ENCODE measurements around the gene DENND4C. TPM values are rescaled to one million over a fixed set of nuclear protein-coding genes. Genes with fewer than 3 reads are reported as not detected.

DENND4C gene
- total RNA-seq, 6 experiments from 2014 or later = 16.5 to 20.6 (median 19.3) TPM

DNA sequence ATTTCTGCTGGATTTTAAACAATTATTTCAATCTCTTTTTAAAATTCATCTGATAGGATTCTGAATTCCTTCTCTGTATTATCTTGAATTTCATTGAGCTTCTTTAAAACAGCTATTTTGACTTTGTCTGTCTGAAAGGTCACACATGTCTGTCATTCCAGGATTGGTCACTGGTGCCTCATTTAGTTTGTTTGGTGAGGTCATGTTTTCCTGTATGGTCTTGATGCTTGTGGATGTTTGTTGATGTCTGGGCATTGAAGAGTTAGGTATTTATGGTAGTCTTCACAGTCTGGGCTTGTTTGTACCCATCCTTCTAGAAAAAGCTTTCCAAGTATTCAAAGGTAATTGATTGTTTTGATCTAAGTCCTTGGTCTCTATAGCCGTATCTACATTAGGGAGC is 39.1 kb downstream of the DENND4C start:
- H3K4me1 Mint-ChIP-seq (ENCODE audit: low read depth) = peaks cover 11% of the 10 kb centered on the region; the same call in 1 of the 2 replicates
- no peak overlapping the region for H3K4me3 Mint-ChIP-seq
- TF ChIP-seq, protein P1, sequence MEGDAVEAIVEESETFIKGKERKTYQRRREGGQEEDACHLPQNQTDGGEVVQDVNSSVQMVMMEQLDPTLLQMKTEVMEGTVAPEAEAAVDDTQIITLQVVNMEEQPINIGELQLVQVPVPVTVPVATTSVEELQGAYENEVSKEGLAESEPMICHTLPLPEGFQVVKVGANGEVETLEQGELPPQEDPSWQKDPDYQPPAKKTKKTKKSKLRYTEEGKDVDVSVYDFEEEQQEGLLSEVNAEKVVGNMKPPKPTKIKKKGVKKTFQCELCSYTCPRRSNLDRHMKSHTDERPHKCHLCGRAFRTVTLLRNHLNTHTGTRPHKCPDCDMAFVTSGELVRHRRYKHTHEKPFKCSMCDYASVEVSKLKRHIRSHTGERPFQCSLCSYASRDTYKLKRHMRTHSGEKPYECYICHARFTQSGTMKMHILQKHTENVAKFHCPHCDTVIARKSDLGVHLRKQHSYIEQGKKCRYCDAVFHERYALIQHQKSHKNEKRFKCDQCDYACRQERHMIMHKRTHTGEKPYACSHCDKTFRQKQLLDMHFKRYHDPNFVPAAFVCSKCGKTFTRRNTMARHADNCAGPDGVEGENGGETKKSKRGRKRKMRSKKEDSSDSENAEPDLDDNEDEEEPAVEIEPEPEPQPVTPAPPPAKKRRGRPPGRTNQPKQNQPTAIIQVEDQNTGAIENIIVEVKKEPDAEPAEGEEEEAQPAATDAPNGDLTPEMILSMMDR (IDR thresholded peaks at IDR 0.05) = no peak
- H3K9me3 Mint-ChIP-seq = peaks cover 10% of the 10 kb centered on the region
- DNase-seq = no peak
- H3K27me3 Mint-ChIP-seq (ENCODE audit: insufficient read depth) = no peaks in the 10 kb centered on the region
- H3K27ac Mint-ChIP-seq = no peak overlapping the region
- peaks cover 25% of the 10 kb centered on the region for H3K36me3 Mint-ChIP-seq (ENCODE audit: low read depth)

DNA sequence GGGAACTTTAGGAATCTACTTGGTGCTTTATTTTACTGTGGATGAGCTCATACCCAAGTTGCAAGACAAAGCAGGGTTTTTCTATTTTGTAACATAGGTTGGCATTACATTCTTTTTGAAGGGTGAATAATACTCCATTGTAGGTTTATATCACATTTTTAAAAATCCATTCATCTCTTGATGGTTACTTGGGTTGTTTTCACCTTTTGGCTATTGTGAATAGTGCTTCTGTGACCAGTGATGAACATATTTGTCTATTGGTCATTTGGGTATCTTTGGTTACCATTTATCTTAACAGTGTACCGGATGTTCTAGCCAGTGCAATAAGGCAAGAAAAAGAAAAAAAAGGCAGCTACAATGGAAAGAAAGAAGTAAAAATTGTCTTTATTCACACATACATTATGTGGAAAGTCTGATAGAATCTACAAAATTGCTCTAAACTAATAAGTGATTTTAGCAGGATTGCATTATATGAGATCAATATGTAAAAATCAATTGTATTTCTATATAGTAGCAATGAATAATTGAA is 40.0 kb downstream of the DENND4C start:
- H3K9me3 Mint-ChIP-seq = peaks cover 10% of the 10 kb centered on the region
- TF ChIP-seq, protein P1 (IDR thresholded peaks at IDR 0.05) = no peak
- H3K36me3 Mint-ChIP-seq (ENCODE audit: low read depth) = peaks cover 25% of the 10 kb centered on the region

DNA sequence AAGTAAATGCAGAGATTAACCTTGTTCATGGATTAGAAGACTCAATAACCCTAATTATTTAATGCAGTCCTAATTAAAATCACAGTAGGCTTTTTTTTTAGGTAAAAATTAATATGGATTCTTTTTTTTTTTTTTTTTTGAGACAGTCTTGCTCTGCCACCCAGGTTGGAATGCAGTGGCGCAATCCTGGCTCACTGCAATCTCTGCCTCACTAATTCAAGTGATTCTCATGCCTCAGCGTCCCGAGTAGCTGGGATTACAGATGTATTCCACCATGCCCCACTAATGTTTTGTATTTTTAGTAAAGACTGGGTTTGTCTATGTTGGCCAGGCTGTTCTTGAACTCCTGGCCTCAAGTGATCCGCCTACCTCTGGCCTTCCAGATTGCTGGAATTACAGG is 40.6 kb downstream of the DENND4C start:
- no peak overlapping the region for H3K27ac Mint-ChIP-seq

More for the DNA sequence above, 40.0 kb downstream of the DENND4C start:
- no peak for DNase-seq
- Mint-ChIP-seq H3K4me1 (ENCODE audit: low read depth) (peaks cover 11% of the 10 kb centered on the region; the same call in 1 of the 2 replicates), H3K4me3 (no peak overlapping the region), H3K27me3 (ENCODE audit: insufficient read depth) (no peaks in the 10 kb centered on the region; the same call in 1 of the 2 replicates), H3K27ac (no peak overlapping the region)

GRCh38 chr9:19281801-19282200 is 51.3 kb downstream of the DENND4C start:
- Mint-ChIP-seq H3K9me3 (no peaks in the 10 kb centered on the region), H3K4me1 (ENCODE audit: low read depth) (peaks cover 7% of the 10 kb centered on the region; the same call in 1 of the 2 replicates), H3K27me3 (ENCODE audit: insufficient read depth) (no peaks in the 10 kb centered on the region; the same call in 1 of the 2 replicates), H3K4me3 (no peak overlapping the region), H3K36me3 (ENCODE audit: low read depth) (no peaks in the 10 kb centered on the region), H3K27ac (no peak overlapping the region)
- TF ChIP-seq, protein P1 (IDR thresholded peaks at IDR 0.05) = no peak
- no peak for DNase-seq

More for the DNA sequence above, 40.6 kb downstream of the DENND4C start:
- TF ChIP-seq, protein P1 (IDR thresholded peaks at IDR 0.05) = no peak
- Mint-ChIP-seq H3K9me3 (peaks cover 10% of the 10 kb centered on the region), H3K4me1 (ENCODE audit: low read depth) (peaks cover 11% of the 10 kb centered on the region; the same call in 1 of the 2 replicates), H3K27me3 (ENCODE audit: insufficient read depth) (no peaks in the 10 kb centered on the region; the same call in 1 of the 2 replicates), H3K4me3 (no peak overlapping the region), H3K36me3 (ENCODE audit: low read depth) (peaks cover 25% of the 10 kb centered on the region)
- DNase-seq = no peak

DNA sequence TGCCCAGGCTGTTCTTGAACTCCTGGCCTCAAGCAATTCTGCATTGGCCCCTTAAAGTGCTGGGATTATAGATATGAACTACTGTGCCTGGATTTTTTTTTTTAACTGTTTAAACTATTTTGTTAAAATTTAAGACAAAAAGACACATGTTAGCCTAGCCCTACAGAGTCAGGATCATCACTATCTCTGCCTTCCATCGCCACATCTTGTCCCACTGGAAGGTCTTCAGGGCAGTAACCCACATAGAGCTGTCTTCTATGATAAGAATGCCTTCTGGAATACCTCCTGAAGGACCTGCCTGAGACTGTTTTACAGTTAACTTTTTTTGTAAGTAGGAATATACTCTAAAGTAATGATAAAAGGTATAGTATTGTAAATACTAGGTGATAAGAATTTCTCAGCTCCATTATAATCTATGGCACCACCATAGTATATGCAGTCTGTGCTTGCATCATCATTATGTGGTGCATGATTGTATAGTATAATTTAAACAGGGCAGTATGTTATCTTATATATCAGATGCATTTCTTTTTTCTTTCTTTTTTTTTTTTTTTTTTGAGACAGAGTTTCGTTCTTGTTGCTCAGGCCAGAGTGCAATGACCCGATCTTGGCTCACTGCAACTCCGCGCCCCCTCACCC is 52.7 kb downstream of the DENND4C start:
- peaks cover 3% of the 10 kb centered on the region; the same call in 1 of the 2 replicates for H3K36me3 Mint-ChIP-seq (ENCODE audit: low read depth)
- TF ChIP-seq, protein P1 (IDR thresholded peaks at IDR 0.05) = no peak
- H3K4me3 Mint-ChIP-seq = no peak overlapping the region
- no peaks in the 10 kb centered on the region for H3K9me3 Mint-ChIP-seq
- H3K27ac Mint-ChIP-seq = no peak overlapping the region
- no peaks in the 10 kb centered on the region; the same call in 1 of the 2 replicates for H3K27me3 Mint-ChIP-seq (ENCODE audit: insufficient read depth)
- DNase-seq = no peak
- H3K4me1 Mint-ChIP-seq (ENCODE audit: low read depth) = peaks cover 7% of the 10 kb centered on the region; the same call in 1 of the 2 replicates

All from HFFc6 (cell line).